ENCODE data around the gene PAX2.

DNA sequence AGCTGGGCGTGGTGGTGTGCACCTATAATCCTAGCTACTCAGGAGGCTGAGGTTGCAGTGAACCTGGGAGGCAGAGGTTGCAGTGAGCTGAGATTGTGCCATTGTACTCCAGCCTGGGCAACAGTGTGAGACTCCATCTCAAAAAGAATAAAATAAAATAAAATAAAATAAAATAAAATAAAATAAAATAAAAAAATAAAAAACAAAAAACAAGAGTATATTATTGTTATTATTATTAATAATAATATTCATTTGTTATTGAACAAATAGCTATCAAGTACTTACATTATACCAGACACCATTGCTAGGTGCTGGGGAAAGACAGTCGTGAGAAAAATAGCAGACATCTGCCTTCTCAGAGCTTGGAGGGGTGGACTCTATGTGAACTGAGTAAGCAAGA is 24.1 kb downstream of the PAX2 start:
- no peak for TF ChIP-seq CTCF (IDR thresholded peaks at IDR 0.05; ENCODE audit: low read length)
- TF ChIP-seq EZH2 (optimal IDR thresholded peaks at IDR 0.05; ENCODE audit: low read depth, low read length): no peak
- no peak for TF ChIP-seq EZH2phosphoT487 (IDR thresholded peaks at IDR 0.05; ENCODE audit: low read length)
